SK-N-SH treated with all-trans-retinoic acid at 6 μM for 48 hours (cell line): ENCODE data around the gene SMIM22.

ENCODE experiments used
- ATAC-seq: fragments of 200-7000 bp; cut with Tn5 transposase; 3 replicates; pipeline ENCODE4 v1.9.1; 2020; ENCODE audit warnings: mild to moderate bottlenecking, moderate library complexity
- BACH2 ChIP-seq: fragments of 250-450 bp; sonication (Bioruptor Pico); IDR thresholded peaks from 2 replicates; pipeline ENCODE4 v1.9.0; 2021; ENCODE audit warnings: mild to moderate bottlenecking, borderline replicate concordance
- CREB5 ChIP-seq: fragments of 250-450 bp; sonication (Bioruptor Pico); IDR thresholded peaks from 2 replicates; pipeline ENCODE4 v1.5.1; 2020; ENCODE audit warnings: low read depth, mild to moderate bottlenecking, moderate library complexity
- CSDC2 ChIP-seq: fragments of 250-450 bp; sonication (Bioruptor Pico); IDR thresholded peaks from 2 replicates; pipeline ENCODE4 v1.5.0; 2020; ENCODE audit warnings: mild to moderate bottlenecking, moderate library complexity
- CSRNP3 ChIP-seq: fragments of 250-450 bp; sonication (Bioruptor Pico); IDR thresholded peaks from 2 replicates; pipeline ENCODE4 v1.5.1; 2021; ENCODE audit warnings: mild to moderate bottlenecking, moderate library complexity
- ESRRG ChIP-seq: fragments of 250-450 bp; sonication (Bioruptor Pico); IDR thresholded peaks from 2 replicates; pipeline ENCODE4 v1.6.1; 2021; ENCODE audit warnings: mild to moderate bottlenecking
- ISL1 ChIP-seq: fragments of 250-450 bp; sonication (Bioruptor Pico); IDR thresholded peaks from 2 replicates; pipeline ENCODE4 v2.1.2; 2022; ENCODE audit warnings: mild to moderate bottlenecking, moderate library complexity
- OSR1 ChIP-seq: fragments of 250-450 bp; sonication (Bioruptor Pico); IDR thresholded peaks from 2 replicates; pipeline ENCODE4 v1.8.0; 2022; ENCODE audit warnings: moderate library complexity, mild to moderate bottlenecking, inconsistent platforms
- PATZ1 ChIP-seq: fragments of 250-450 bp; sonication (Bioruptor Pico); IDR thresholded peaks from 2 replicates; pipeline ENCODE4 v1.8.0; 2020; ENCODE audit warnings: mild to moderate bottlenecking, moderate library complexity, borderline replicate concordance
- PPARA ChIP-seq: fragments of 250-450 bp; sonication (Bioruptor Pico); IDR thresholded peaks from 2 replicates; pipeline ENCODE4 v1.5.0; 2020; ENCODE audit warnings: mild to moderate bottlenecking, borderline replicate concordance
- RARB ChIP-seq: fragments of 250-450 bp; sonication (Bioruptor Pico); IDR thresholded peaks from 2 replicates; pipeline ENCODE4 v1.8.0; 2021; ENCODE audit warnings: mild to moderate bottlenecking, moderate library complexity
- SNAI2 ChIP-seq: fragments of 250-450 bp; sonication (Bioruptor Pico); IDR thresholded peaks from 2 replicates; pipeline ENCODE4 v1.5.0; 2020; ENCODE audit warnings: mild to moderate bottlenecking, moderate library complexity
- TCF4 ChIP-seq: fragments of 250-450 bp; sonication (Bioruptor Pico); IDR thresholded peaks from 2 replicates; pipeline ENCODE4 v1.8.0; 2021; ENCODE audit warnings: mild to moderate bottlenecking, moderate library complexity, borderline replicate concordance
- TOX ChIP-seq: fragments of 250-450 bp; sonication (Bioruptor Pico); IDR thresholded peaks from 2 replicates; pipeline ENCODE4 v1.8.0; 2021; ENCODE audit warnings: mild to moderate bottlenecking, moderate library complexity, borderline replicate concordance
- TSHZ2 ChIP-seq: fragments of 250-450 bp; sonication (Bioruptor Pico); IDR thresholded peaks from 2 replicates; pipeline ENCODE4 v1.5.0; 2020; ENCODE audit warnings: mild to moderate bottlenecking, moderate library complexity
- ZC3H10 ChIP-seq: fragments of 250-450 bp; sonication (Bioruptor Pico); IDR thresholded peaks from 2 replicates; pipeline ENCODE4 v1.5.1; 2021; ENCODE audit warnings: mild to moderate bottlenecking, moderate library complexity
- ZFP3 ChIP-seq: fragments of 250-450 bp; sonication (Bioruptor Pico); IDR thresholded peaks from 2 replicates; pipeline ENCODE4 v1.5.0; 2020; ENCODE audit warnings: mild to moderate bottlenecking, moderate library complexity
- ZFP30 ChIP-seq: fragments of 450-650 bp; formaldehyde crosslinking; IDR thresholded peaks from 2 replicates; pipeline ENCODE4 v1.5.0; 2022; ENCODE audit warnings: mild to moderate bottlenecking, moderate library complexity
- ZNF565 ChIP-seq: fragments of 450-650 bp; formaldehyde crosslinking; conservative IDR thresholded peaks from 2 replicates; pipeline ENCODE4 v1.5.0; 2020; ENCODE audit warnings: low read depth, mild to moderate bottlenecking, moderate library complexity
- ZNF70 ChIP-seq: fragments of 450-650 bp; formaldehyde crosslinking; IDR thresholded peaks from 2 replicates; pipeline ENCODE4 v1.5.0; 2020; ENCODE audit warnings: mild to moderate bottlenecking, moderate library complexity
- ZNF8 ChIP-seq: fragments of 450-650 bp; formaldehyde crosslinking; IDR thresholded peaks from 2 replicates; pipeline ENCODE4 v1.5.0; 2020; ENCODE audit warnings: mild to moderate bottlenecking, moderate library complexity
- TF ChIP-seq, protein P1 (sequence below): fragments of 250-450 bp; sonication (Bioruptor Pico); IDR thresholded peaks from 2 replicates; pipeline ENCODE4 v1.8.0; 2021; ENCODE audit warnings: low read depth, mild to moderate bottlenecking, moderate library complexity, borderline replicate concordance

The SMIM22 gene

DNA sequence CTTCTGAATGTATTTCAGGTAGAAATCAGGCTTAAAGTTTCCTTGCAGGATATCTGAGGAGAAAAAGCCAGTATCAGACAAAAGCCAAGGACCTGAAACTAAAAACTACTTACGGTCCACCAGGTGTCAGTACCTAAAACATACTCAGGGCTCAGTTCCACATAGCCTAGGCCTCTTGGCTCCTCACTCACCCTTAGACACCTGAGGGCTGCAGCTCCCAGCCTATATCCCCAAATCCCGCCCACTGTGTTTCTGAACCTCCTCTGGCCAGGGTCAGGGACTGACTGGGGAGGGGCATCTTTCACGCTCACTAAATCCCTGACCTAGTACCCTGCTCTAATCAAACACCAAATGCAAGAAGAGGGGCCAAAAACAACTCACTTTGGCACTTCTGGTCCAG is 16.1 kb downstream of the SMIM22 start:
- ATAC-seq, result no peak
- TF ChIP-seq SNAI2 (CRISPR knock-in tag), result no peak
- no peak for TF ChIP-seq ZNF70
- TF ChIP-seq ZFP3 (CRISPR knock-in tag), result no peak
- no peak for TF ChIP-seq BACH2 (CRISPR knock-in tag)
- TF ChIP-seq CSRNP3 (CRISPR knock-in tag), result no peak
- TF ChIP-seq, protein P1, sequence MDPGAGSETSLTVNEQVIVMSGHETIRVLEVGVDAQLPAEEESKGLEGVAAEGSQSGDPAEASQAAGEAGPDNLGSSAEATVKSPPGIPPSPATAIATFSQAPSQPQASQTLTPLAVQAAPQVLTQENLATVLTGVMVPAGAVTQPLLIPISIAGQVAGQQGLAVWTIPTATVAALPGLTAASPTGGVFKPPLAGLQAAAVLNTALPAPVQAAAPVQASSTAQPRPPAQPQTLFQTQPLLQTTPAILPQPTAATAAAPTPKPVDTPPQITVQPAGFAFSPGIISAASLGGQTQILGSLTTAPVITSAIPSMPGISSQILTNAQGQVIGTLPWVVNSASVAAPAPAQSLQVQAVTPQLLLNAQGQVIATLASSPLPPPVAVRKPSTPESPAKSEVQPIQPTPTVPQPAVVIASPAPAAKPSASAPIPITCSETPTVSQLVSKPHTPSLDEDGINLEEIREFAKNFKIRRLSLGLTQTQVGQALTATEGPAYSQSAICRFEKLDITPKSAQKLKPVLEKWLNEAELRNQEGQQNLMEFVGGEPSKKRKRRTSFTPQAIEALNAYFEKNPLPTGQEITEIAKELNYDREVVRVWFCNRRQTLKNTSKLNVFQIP (CRISPR knock-in tag), result no peak
- TF ChIP-seq ZNF565, result no peak
- TF ChIP-seq ZC3H10 (CRISPR knock-in tag), result no peak
- TF ChIP-seq CREB5 (CRISPR knock-in tag), result no peak

- no peak for TF ChIP-seq BACH2 (CRISPR knock-in tag)
- no peak; the same call in 2 of the 3 replicates for ATAC-seq
Observed at GRCh38 chr16:4811773-4812172, 16.6 kb downstream of the SMIM22 start.

DNA sequence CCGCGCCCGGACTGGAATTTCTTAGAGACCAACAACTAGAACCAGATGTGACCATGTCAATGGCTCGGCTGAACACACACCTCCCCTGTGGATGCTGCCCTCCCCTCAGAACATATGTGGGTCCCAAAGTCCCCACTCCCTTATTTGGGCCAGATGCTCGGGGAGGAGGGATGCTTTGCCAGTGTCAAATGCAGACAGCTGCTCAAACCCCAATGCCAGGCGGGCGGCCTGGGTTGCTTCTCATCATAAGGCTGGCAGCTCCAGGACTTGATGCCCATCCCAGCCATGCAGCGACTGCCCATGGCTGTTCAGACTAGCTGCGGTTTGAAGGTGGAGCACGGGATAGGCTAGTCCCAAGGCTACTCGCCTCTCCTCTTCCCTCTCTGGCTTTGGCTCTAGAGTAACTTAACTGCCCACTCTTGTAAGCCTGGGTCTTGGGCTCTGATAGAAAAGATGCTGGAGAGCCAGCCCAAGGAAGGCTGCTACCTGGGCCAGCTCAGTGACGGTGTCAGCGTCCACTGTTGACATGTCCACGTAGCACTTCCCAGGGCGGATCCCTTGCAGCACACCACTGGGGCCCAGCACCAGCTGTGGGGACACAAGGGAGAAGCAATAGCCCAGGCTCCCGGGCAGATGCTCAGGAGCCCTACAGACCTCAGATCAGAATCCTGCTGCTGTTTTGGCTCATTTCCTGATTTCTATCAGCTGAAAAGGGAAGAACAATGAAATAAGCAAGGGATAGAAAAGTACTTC is 18.3 kb downstream of the SMIM22 start:
- ATAC-seq, result no peak
- no peak for TF ChIP-seq SNAI2 (CRISPR knock-in tag)
- no peak for TF ChIP-seq TCF4 (CRISPR knock-in tag)
- TF ChIP-seq ZFP30 (CRISPR knock-in tag), result no peak
- TF ChIP-seq ZC3H10 (CRISPR knock-in tag), result no peak
- no peak for TF ChIP-seq CSRNP3 (CRISPR knock-in tag)
- TF ChIP-seq BACH2 (CRISPR knock-in tag), result no peak
- TF ChIP-seq PATZ1 (CRISPR knock-in tag), result no peak
- TF ChIP-seq ISL1 (CRISPR knock-in tag), result no peak
- TF ChIP-seq CSDC2 (CRISPR knock-in tag), result no peak
- no peak for TF ChIP-seq TOX (CRISPR knock-in tag)
- TF ChIP-seq ZFP3 (CRISPR knock-in tag), result no peak
- no peak for TF ChIP-seq RARB (CRISPR knock-in tag)
- no peak for TF ChIP-seq PPARA (CRISPR knock-in tag)
- no peak for TF ChIP-seq ZNF565
- TF ChIP-seq, protein P1 (CRISPR knock-in tag), result no peak
- no peak for TF ChIP-seq ZNF8 (CRISPR knock-in tag)
- TF ChIP-seq ESRRG, result no peak
- TF ChIP-seq TSHZ2 (CRISPR knock-in tag), result no peak
- TF ChIP-seq ZNF70, result no peak
- TF ChIP-seq OSR1 (CRISPR knock-in tag), result no peak
